Testis (tissue), 3 donors: ENCODE data around the gene SLC38A4. TPM values are rescaled to one million over a fixed set of nuclear protein-coding genes. Genes with fewer than 3 reads are reported as not detected.

ENCODE experiments used
- DNase-seq: peaks from one replicate; pipeline ENCODE4 v3.0.0-alpha.2; 2019
- H3K27ac ChIP-seq, 2 donors: fragments of 200-600 bp; sonication (generic); one replicate each; pipeline ENCODE4 v1.5.1; 2019
- H3K27me3 ChIP-seq: fragments of 200-600 bp; sonication (generic); one replicate; pipeline ENCODE4 v1.5.1; 2019
- H3K36me3 ChIP-seq: fragments of 200-600 bp; sonication (generic); one replicate; pipeline ENCODE4 v1.5.1; 2017; ENCODE audit warnings: low read depth; ENCODE audit errors: missing control alignments
- H3K4me1 ChIP-seq: fragments of 200-600 bp; sonication (generic); one replicate; pipeline ENCODE4 v1.5.1; 2019
- H3K4me3 ChIP-seq, 2 donors: fragments of 200-600 bp; sonication (generic); one replicate each; pipeline ENCODE4 v1.5.1; 2017 to 2019
- H3K9me3 ChIP-seq: fragments of 200-600 bp; sonication (generic); one replicate; pipeline ENCODE4 v1.5.1; 2017
- CTCF ChIP-seq, 3 experiments: fragments of 450-650 bp in 2 of 3; fragments of 200-600 bp in 1 of 3; sonication (generic) in 1 of 3; IDR thresholded peaks; one replicate each; pipeline ENCODE4 v1.5.1; 2016 to 2019; ENCODE audit warnings: antibody characterized with exemption in 3 of 3, mild to moderate bottlenecking in 2 of 3, moderate library complexity in 1 of 3
- POLR2A ChIP-seq: fragments of 450-650 bp; IDR thresholded peaks from one replicate; pipeline ENCODE4 v1.6.1; 2017; ENCODE audit warnings: antibody characterized with exemption, mild to moderate bottlenecking, moderate library complexity
- WGBS, 2 donors: methylation state at CpG; one replicate each; pipeline ENCODE4 v1.1.5; 2018; 5-methylcytosine and 5-hydroxymethylcytosine counted together
- intact Hi-C: fragments of 100-400 bp; cut with DNase I; formaldehyde crosslinking; loops from one replicate; pipeline ENCODE4 v1.15.1; 2023; ENCODE audit warnings: low total_unique reads
- polyA plus RNA-seq: library from polyadenylated mRNA; stranded (reverse); fragments of 350-450 nt; fragmentation: Illumina TruSeq; extraction: RNeasy Lipid Tissue Mini Kit (QIAGEN cat#74804); gene quantifications from one replicate; pipeline ENCODE4 v1.2.3, GENCODE V29; 2014; ENCODE audit warnings: low read depth, low replicate concordance; ENCODE audit not compliant: insufficient read depth
- total RNA-seq, 2 donors: library from RNA; depleted of rRNA; stranded (reverse); fragments of >200 nt; gene quantifications; one replicate each; pipeline ENCODE4 v1.2.3, GENCODE V29; 2016

Gene SLC38A4
- total and polyA plus RNA-seq, 3 donors from 2014 or later: 0.24 to 1.3 (median 0.65) TPM

DNA sequence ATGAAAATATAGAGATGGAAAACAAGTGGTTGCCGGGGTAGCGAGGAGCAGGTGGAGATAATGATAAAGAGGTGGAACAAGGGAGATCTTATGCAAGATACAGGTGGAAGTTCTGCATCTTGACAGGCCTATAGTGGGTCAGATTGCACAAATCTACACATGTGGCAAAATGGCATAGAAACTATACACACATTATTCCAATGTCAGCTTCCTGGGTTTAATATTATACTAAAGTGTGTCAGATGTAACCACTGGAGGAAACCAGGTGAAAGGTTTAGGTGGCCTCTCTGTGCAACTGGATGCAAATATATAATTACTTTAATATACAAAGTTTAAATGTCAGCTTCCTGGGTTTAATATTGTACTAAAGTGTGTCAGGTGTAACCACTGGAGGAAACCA, 1.1 kb downstream of the SLC38A4 start:
- no peaks in the 10 kb centered on the region for H3K4me1 ChIP-seq
- no peaks in the 10 kb centered on the region for H3K9me3 ChIP-seq
- no peak overlapping the region for H3K4me3 ChIP-seq
- no peak for DNase-seq
- H3K27ac ChIP-seq: no peak overlapping the region
- no peaks in the 10 kb centered on the region for H3K27me3 ChIP-seq
- intact Hi-C loops: no loop called here
- H3K36me3 ChIP-seq: no peaks in the 10 kb centered on the region
- no peak for TF ChIP-seq CTCF (IDR thresholded peaks at IDR 0.05)
- no peak for TF ChIP-seq POLR2A
- 90 to 97% methylated on average over 2 of the region's 2 CpGs for WGBS, 2 donors

GRCh38 chr12:46818642-46819041, 7.2 kb downstream of the SLC38A4 start:
- Histone ChIP-seq H3K27ac (no peak overlapping the region), H3K9me3 (no peaks in the 10 kb centered on the region), H3K36me3 (no peaks in the 10 kb centered on the region), H3K4me1 (no peaks in the 10 kb centered on the region), H3K4me3 (no peak overlapping the region), H3K27me3 (no peaks in the 10 kb centered on the region)
- TF ChIP-seq POLR2A (no peak), CTCF (IDR thresholded peaks at IDR 0.05) (no peak)
- intact Hi-C loops: no loop called here
- no peak for DNase-seq

DNA sequence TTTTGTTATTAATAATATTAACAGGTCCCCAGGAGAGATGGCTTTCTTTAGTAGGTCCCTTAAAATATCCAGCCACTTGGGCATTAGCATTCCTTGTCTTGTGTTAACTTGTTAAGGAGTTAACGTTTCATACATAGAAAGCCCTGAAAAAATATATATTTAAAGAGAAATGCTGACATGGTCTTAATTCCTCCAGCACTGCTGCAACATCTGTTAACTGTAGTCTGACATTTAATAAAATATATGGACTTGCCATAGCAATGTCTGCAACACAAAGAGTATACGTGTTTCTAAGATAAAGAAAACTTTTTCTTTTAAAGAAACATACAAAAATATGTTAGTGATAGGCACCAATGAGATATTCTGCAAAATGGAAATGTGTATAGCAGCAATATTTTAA, 10.0 kb downstream of the SLC38A4 start:
- TF ChIP-seq CTCF (IDR thresholded peaks at IDR 0.05) (no peak), POLR2A (no peak)
- 48 to 54% methylated on average over 2 of the region's 2 CpGs for WGBS, 2 donors
- Histone ChIP-seq H3K9me3 (no peaks in the 10 kb centered on the region), H3K4me3 (no peak overlapping the region), H3K27ac (no peak overlapping the region), H3K36me3 (no peaks in the 10 kb centered on the region), H3K4me1 (no peaks in the 10 kb centered on the region), H3K27me3 (no peaks in the 10 kb centered on the region)
- DNase-seq: no peak
- intact Hi-C loops: no loop called here

- Histone ChIP-seq H3K27ac (no peak overlapping the region), H3K4me1 (no peaks in the 10 kb centered on the region), H3K36me3 (no peaks in the 10 kb centered on the region), H3K27me3 (no peaks in the 10 kb centered on the region), H3K9me3 (no peaks in the 10 kb centered on the region), H3K4me3 (no peak overlapping the region)
- DNase-seq: no peak
- TF ChIP-seq POLR2A (no peak), CTCF (IDR thresholded peaks at IDR 0.05) (no peak)
- 92 to 94% methylated on average over 2 of the region's 2 CpGs for WGBS, 2 donors
- intact Hi-C loops: no loop called here
Measured at GRCh38 chr12:46814143-46814542, 11.7 kb downstream of the SLC38A4 start.

GRCh38 chr12:46811185-46811584, 14.6 kb downstream of the SLC38A4 start:
- WGBS, 2 donors: 74 to 93% methylated on average over 1 of the region's 1 CpG

More at GRCh38 chr12:46811185-46811584, 14.6 kb downstream of the SLC38A4 start:
- H3K36me3 ChIP-seq: no peaks in the 10 kb centered on the region
- H3K27me3 ChIP-seq: no peaks in the 10 kb centered on the region
- no peak overlapping the region for H3K27ac ChIP-seq
- no peak for TF ChIP-seq CTCF (IDR thresholded peaks at IDR 0.05)
- DNase-seq: no peak
- H3K9me3 ChIP-seq: no peaks in the 10 kb centered on the region
- H3K4me1 ChIP-seq: no peaks in the 10 kb centered on the region
- H3K4me3 ChIP-seq: no peak overlapping the region
- intact Hi-C loops: no loop called here
